CD14-positive monocyte (primary cell): ENCODE data around the gene GRK1. TPM values are rescaled to one million over a fixed set of nuclear protein-coding genes. Genes with fewer than 3 reads are reported as not detected.

Experiments
- DNase-seq, 3 donors: peaks; one replicate each; pipeline ENCODE4 v3.0.0-alpha.2; 2011 to 2022
- H2AFZ ChIP-seq: 2 replicates; pipeline ENCODE4 v1.6.0; 2012; ENCODE audit warnings: mild to moderate bottlenecking, low read depth, low read length, inconsistent platforms; ENCODE audit not compliant: insufficient read depth, poor library complexity, severe bottlenecking
- H3K27ac ChIP-seq, 2 donors: 1 replicate in 1 of 2; 2 replicates in 1 of 2; pipeline ENCODE4 v1.5.1; 2012 to 2013; ENCODE audit warnings: low read length in 2 of 2, control low read depth in 1 of 2, inconsistent platforms in 1 of 2, low read depth in 1 of 2, mild to moderate bottlenecking in 1 of 2
- H3K27me3 ChIP-seq, 2 donors: one replicate each; pipeline versions ENCODE4 v1.6.0 to v1.6.1; 2011 to 2013; ENCODE audit warnings: low read length in 2 of 2; ENCODE audit not compliant: control insufficient read depth in 2 of 2, insufficient read depth in 2 of 2
- H3K36me3 ChIP-seq, 2 donors: replicated peaks in 1 of 2; 1 replicate in 1 of 2; 2 replicates in 1 of 2; pipeline versions ENCODE4 v1.5.1 to v1.6.1; 2012 to 2013; ENCODE audit warnings: low read length in 2 of 2, control low read depth in 1 of 2, inconsistent platforms in 1 of 2, mild to moderate bottlenecking in 1 of 2; ENCODE audit not compliant: insufficient read depth in 2 of 2, control insufficient read depth in 1 of 2
- H3K4me1 ChIP-seq, 2 donors: 1 replicate in 1 of 2; 2 replicates in 1 of 2; pipeline versions ENCODE4 v1.5.1 to v1.6.1; 2012 to 2013; ENCODE audit warnings: low read length in 2 of 2, control low read depth in 1 of 2, inconsistent platforms in 1 of 2, mild to moderate bottlenecking in 1 of 2, moderate library complexity in 1 of 2; ENCODE audit not compliant: insufficient read depth in 2 of 2, control insufficient read depth in 1 of 2
- H3K4me2 ChIP-seq: replicated peaks from 2 replicates; pipeline ENCODE3; 2012; ENCODE audit warnings: low read length, moderate library complexity, mild to moderate bottlenecking; ENCODE audit not compliant: poor library complexity, severe bottlenecking; ENCODE audit errors: extremely low read depth
- H3K4me3 ChIP-seq, 3 experiments: fragments of 200-600 bp in 1 of 3; sonication (generic) in 1 of 3; replicated peaks in 1 of 3; 1 replicate in 2 of 3; 2 replicates in 1 of 3; pipeline ENCODE4 v1.5.1; 2011 to 2013; ENCODE audit warnings: low read length in 3 of 3, mild to moderate bottlenecking in 3 of 3, control low read depth in 2 of 3, low read depth in 2 of 3, inconsistent platforms in 1 of 3, moderate library complexity in 1 of 3
- H3K79me2 ChIP-seq: 2 replicates; pipeline ENCODE4 v1.6.0; 2012; ENCODE audit warnings: mild to moderate bottlenecking, control low read depth, inconsistent platforms, low read length, moderate library complexity; ENCODE audit not compliant: insufficient read depth
- H3K9ac ChIP-seq: 2 replicates; pipeline ENCODE4 v1.6.0; 2017; ENCODE audit warnings: low read length, mild to moderate bottlenecking; ENCODE audit not compliant: insufficient read depth, poor library complexity, severe bottlenecking
- H3K9me3 ChIP-seq, 2 donors: replicated peaks in 1 of 2; 1 replicate in 1 of 2; 2 replicates in 1 of 2; pipeline versions ENCODE4 v1.5.1 to v1.6.1; 2012 to 2013; ENCODE audit warnings: low read length in 2 of 2, control low read depth in 1 of 2; ENCODE audit not compliant: control insufficient read depth in 1 of 2, insufficient read depth in 1 of 2
- H4K20me1 ChIP-seq: 2 replicates; pipeline ENCODE4 v1.6.0; 2012; ENCODE audit warnings: mild to moderate bottlenecking, low read length, control low read depth, moderate library complexity; ENCODE audit not compliant: insufficient read depth
- H3K27ac Mint-ChIP-seq, 7 donors: one replicate each; pipeline ENCODE4 v1.8.0; 2020; ENCODE audit warnings: mild to moderate bottlenecking in 7 of 7, mixed read lengths in 7 of 7, moderate library complexity in 6 of 7, inconsistent platforms in 2 of 7
- H3K27me3 Mint-ChIP-seq, 3 donors: one replicate each; pipeline ENCODE4 v1.8.0; 2021 to 2022; ENCODE audit warnings: low read depth in 3 of 3, mild to moderate bottlenecking in 3 of 3, mixed read lengths in 3 of 3, moderate library complexity in 3 of 3, inconsistent platforms in 1 of 3
- H3K36me3 Mint-ChIP-seq, 2 donors: one replicate each; pipeline ENCODE4 v1.8.0; 2020; ENCODE audit warnings: mixed read lengths in 2 of 2, inconsistent platforms in 1 of 2, mild to moderate bottlenecking in 1 of 2
- H3K4me1 Mint-ChIP-seq: one replicate; pipeline ENCODE4 v1.8.0; 2020; ENCODE audit warnings: mild to moderate bottlenecking, mixed read lengths
- H3K4me3 Mint-ChIP-seq, 2 donors: one replicate each; pipeline ENCODE4 v1.8.0; 2020; ENCODE audit warnings: mild to moderate bottlenecking in 2 of 2, mixed read lengths in 2 of 2, moderate library complexity in 1 of 2
- H3K9me3 Mint-ChIP-seq, 7 donors: one replicate each; pipeline ENCODE4 v1.8.0; 2020 to 2022; ENCODE audit warnings: mixed read lengths in 7 of 7, mild to moderate bottlenecking in 6 of 7, moderate library complexity in 6 of 7, inconsistent platforms in 2 of 7
- CTCF ChIP-seq: fragments of 200-600 bp; IDR thresholded peaks from one replicate; pipeline ENCODE4 v1.8.0; 2022; ENCODE audit warnings: antibody characterized with exemption, mild to moderate bottlenecking
- WGBS: methylation state at CpG from one replicate; pipeline ENCODE4 v1.1.5; 2013; ENCODE audit warnings: missing lambda C conversion rate; ENCODE audit not compliant: insufficient coverage; 5-methylcytosine and 5-hydroxymethylcytosine counted together
- intact Hi-C, 2 donors: fragments of 100-400 bp; cut with micrococcal nuclease; formaldehyde crosslinking; loops; one replicate each; pipeline versions ENCODE4 v1.15.0 to v1.15.1; 2023
- polyA plus RNA-seq, 3 donors: library from polyadenylated mRNA; depleted of rRNA in 1 of 3; unstranded in 2 of 3; stranded (reverse) in 1 of 3; fragments of 300-500 nt in 2 of 3; fragments of >200 nt in 1 of 3; fragmentation: Illumina TruSeq in 2 of 3; gene quantifications; 1 replicate in 2 of 3; 2 replicates in 1 of 3; pipeline ENCODE4 v1.2.3, GENCODE V29; 2012 to 2021

Gene GRK1
- polyA plus RNA-seq, 3 donors, result not detected

- no peak for TF ChIP-seq CTCF
- no peak for DNase-seq
- peaks cover 0 to 14% (median 0%) of the 10 kb centered on the region in 7 donors for H3K9me3 Mint-ChIP-seq
- H3K36me3 ChIP-seq, result no peaks in the 10 kb centered on the region
- no peaks in the 10 kb centered on the region for H3K27me3 ChIP-seq
- H3K9ac ChIP-seq, result no peak overlapping the region
- intact Hi-C loops, result no loop called here
- no peak overlapping the region for H3K4me2 ChIP-seq
- no peak overlapping the region for H3K4me3 Mint-ChIP-seq
- no peaks in the 10 kb centered on the region for H3K4me1 ChIP-seq
- no peak overlapping the region for H2AFZ ChIP-seq
- peaks cover 0 to 7% of the 10 kb centered on the region in 2 donors for H3K9me3 ChIP-seq
- no peaks in the 10 kb centered on the region for H3K79me2 ChIP-seq
- no peak overlapping the region for H3K4me3 ChIP-seq
- no peaks in the 10 kb centered on the region for H3K4me1 Mint-ChIP-seq
- H3K36me3 Mint-ChIP-seq, result no peaks in the 10 kb centered on the region
- peaks cover 0 to 17% (median 2%) of the 10 kb centered on the region in 3 donors for H3K27me3 Mint-ChIP-seq
- no peak overlapping the region for H3K27ac Mint-ChIP-seq
- H3K27ac ChIP-seq, result no peak overlapping the region
- 93% methylated on average over 11 of the region's 13 CpGs for WGBS
- H4K20me1 ChIP-seq, result no peaks in the 10 kb centered on the region
Measured at GRCh38 chr13:113669231-113669754, 2.3 kb downstream of the GRK1 start.

GRCh38 chr13:113669755-113670341, 2.8 kb downstream of the GRK1 start:
- H3K27me3 ChIP-seq, result no peaks in the 10 kb centered on the region
- no peak overlapping the region for H3K9ac ChIP-seq
- no peaks in the 10 kb centered on the region for H4K20me1 ChIP-seq
- Mint-ChIP-seq H3K27ac (peak overlapping the region in 1 of 7 donors; percentile 17), H3K4me1 (no peaks in the 10 kb centered on the region), H3K9me3 (peaks cover 0 to 14% (median 0%) of the 10 kb centered on the region in 7 donors), H3K4me3 (no peak overlapping the region), H3K36me3 (no peaks in the 10 kb centered on the region), H3K27me3 (peaks cover 0 to 17% (median 2%) of the 10 kb centered on the region in 3 donors)
- TF ChIP-seq CTCF, result no peak
- no peaks in the 10 kb centered on the region for H3K36me3 ChIP-seq
- H3K4me3 ChIP-seq, result no peak overlapping the region
- DNase-seq, result no peak
- no peak overlapping the region for H3K27ac ChIP-seq
- no peak overlapping the region for H3K4me2 ChIP-seq
- H3K79me2 ChIP-seq, result no peaks in the 10 kb centered on the region
- H3K9me3 ChIP-seq, result peaks cover 0 to 7% of the 10 kb centered on the region in 2 donors
- no peak overlapping the region for H2AFZ ChIP-seq
- H3K4me1 ChIP-seq, result no peaks in the 10 kb centered on the region
- WGBS, result 93% methylated on average over 17 of the region's 21 CpGs
- intact Hi-C loops, result no loop called here
